Sciatic nerve (tissue), 2 donors: ENCODE results near the gene LRIG3. TPM values are rescaled to one million over a fixed set of nuclear protein-coding genes. Genes with fewer than 3 reads are reported as not detected.
A peak's percentile ranks its signal among the peaks of the same experiment; 100 is the strongest.
"Not testable (repeated sequence)": the region's sequence is repeated elsewhere in the genome, so short reads cannot be mapped to it uniquely, and the experiment has no call there.

Experiments used
- ATAC-seq: fragments of 200-7000 bp; cut with Tn5 transposase; one replicate; pipeline ENCODE4 v1.9.1; 2020; ENCODE audit warnings: mild to moderate bottlenecking, moderate library complexity
- DNase-seq: peaks from one replicate; pipeline ENCODE4 v3.0.0-alpha.2; 2020; ENCODE audit warnings: low spot score
- intact Hi-C: fragments of 100-400 bp; cut with DNase I; formaldehyde crosslinking; loops from one replicate; pipeline ENCODE4 v1.14.2; 2022
- total RNA-seq: library from RNA; stranded (reverse); fragmentation: NEBNext Ultra II Directional; extraction: Animal tissue kit (Norgen Biotek cat#: 25700); gene quantifications from one replicate; pipeline ENCODE4 v1.2.1, GENCODE V29; 2021
- donor health status: DM: no; HTN: no; CAD: no.
- donor health status: DM: no; HTN: no; CAD: no.

Gene LRIG3
- total RNA-seq, 1 donor from 2014 or later: 54.2 TPM

DNA sequence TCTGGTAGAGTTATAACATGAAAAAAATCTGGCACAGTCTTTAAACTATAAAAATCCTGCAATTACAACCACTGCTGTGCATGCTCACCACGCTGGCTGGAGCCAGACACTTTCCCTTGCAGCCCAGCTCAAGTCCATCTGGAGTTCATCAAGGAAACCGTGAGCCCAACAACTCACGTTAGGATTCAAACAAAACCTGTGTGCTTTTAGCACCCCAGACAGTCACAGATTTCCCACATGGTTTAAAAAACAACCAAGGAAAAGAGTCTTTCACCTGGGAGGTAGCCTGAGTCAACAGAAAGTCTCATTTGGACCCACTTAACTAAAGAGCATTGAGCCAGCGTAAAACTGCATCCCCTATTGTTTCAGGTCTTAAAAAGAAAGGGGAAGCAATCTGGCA lies 4.7 kb downstream of the LRIG3 start:
- DNase-seq: no peak
- peak; percentile 60 for ATAC-seq
- intact Hi-C loops: no loop called here

DNA sequence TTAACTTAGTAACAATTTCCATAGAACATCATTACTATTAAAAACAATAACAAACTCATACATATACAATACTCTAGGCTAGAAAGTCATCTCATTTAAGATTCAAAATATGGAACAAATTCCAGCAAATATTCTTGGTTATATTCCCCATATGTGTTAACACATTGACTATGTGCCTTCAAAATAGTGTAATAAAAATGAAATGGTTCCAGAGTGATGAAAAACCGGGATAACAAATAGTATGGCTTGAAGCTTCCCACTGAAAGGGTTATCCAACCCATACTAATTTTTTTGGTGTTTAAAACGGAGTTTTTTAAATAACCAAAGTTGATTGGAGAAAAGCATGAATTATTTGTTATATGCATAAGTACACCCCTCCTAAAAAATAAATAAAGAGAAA lies 5.3 kb downstream of the LRIG3 start:
- intact Hi-C loops: no loop called here
- DNase-seq: no peak

DNA sequence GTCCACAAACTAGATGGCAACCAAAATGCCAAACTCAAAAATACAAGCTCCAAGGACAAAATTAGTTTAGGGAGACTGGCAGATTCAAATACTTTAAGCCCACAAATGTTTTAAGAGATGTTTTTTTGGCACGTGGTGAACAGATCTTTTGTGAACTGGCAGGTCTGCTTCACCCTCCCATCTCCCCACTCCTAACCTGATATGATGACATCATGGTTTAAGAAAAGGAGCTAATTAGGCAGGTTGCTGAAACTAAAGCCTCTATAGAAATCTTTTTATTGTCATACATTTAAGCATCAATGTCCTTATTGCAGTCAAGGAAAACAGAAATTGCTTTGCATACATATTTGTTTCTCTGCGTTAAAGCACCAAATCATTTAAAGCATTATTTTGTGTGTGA lies 5.8 kb downstream of the LRIG3 start:
- ATAC-seq (no peak), DNase-seq (no peak)
- intact Hi-C loops: no loop called here

More for the DNA sequence above, 5.3 kb downstream of the LRIG3 start:
- ATAC-seq: no peak

DNA sequence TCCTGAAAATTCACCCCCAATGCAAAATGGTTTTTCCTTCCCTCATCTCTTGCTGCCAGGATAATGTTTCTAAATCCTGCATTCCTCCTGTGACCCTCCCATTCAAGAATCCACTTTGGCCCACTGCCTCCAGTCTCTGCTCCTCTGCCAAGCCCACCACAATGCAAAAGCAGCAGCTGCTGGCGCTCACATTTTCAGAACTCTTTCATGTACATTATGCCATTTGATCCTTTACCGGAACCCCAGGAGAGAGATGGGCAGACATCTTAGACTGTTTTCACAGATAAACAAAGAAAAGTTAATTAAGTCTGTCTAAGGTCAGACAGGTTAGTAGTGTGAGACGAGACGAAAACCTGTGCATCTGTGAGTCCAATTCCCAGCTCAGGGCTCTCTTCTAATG lies 12.9 kb downstream of the LRIG3 start:
- no peak for ATAC-seq
- DNase-seq: no peak
- intact Hi-C loops: no loop called here

DNA sequence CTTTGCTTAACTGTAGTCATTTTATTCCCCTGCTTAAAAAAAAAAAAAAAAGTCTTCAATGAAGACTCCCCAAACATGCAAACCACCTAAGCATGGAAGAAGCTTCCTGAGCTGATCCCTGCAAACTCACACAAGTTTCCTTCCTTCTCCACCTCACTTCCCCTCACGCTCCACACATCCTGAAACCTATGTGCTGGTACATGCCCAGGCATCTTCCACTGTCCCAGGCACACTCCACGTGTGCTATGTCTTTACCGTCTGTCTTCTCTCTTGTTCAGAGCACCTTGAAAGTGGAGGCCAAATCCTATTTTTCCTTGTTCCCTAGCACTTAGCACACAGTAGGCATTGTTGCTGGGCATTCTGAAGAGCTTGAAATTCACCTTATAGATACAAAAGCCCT lies 13.4 kb downstream of the LRIG3 start:
- intact Hi-C loops: no loop called here
- no peak for ATAC-seq
- DNase-seq: no peak

DNA sequence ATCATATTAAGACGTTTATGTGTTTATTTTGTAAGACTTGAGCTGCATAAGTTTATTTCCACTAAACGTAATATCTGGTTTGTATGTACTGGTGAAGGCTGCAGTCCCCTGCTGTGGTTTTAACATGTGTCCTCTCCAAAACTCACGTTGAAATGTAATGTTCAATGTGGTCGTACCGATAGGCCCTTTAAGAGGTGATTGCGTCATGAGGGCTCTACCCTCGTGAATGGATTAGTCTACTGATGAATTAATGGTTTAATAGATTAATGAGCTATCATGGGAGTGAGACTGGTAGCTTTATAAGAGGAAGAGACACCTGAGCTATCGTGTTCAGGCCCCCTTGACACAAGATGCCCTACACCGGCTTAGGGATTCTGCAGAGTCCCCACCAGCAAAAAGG lies 14.9 kb downstream of the LRIG3 start:
- ATAC-seq (no peak), DNase-seq (no peak)
- intact Hi-C loops: no loop called here

DNA sequence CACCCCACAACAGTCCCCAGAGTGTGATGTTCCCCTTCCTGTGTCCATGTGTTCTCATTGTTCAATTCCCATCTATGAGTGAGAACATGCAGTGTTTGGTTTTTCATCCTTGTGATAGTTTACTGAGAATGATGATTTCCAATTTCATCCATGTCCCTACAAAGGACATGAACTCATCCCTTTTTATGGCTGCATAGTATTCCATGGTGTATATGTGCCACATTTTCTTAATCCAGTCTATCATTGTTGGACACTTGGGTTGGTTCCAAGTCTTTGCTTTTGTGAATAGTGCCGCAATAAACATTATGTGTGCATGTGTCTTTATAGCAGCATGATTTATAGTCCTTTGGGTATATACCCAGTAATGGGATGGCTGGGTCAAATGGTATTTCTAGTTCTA lies 17.6 kb downstream of the LRIG3 start:
- ATAC-seq, intact Hi-C loops, DNase-seq: not testable (repeated sequence)

DNA sequence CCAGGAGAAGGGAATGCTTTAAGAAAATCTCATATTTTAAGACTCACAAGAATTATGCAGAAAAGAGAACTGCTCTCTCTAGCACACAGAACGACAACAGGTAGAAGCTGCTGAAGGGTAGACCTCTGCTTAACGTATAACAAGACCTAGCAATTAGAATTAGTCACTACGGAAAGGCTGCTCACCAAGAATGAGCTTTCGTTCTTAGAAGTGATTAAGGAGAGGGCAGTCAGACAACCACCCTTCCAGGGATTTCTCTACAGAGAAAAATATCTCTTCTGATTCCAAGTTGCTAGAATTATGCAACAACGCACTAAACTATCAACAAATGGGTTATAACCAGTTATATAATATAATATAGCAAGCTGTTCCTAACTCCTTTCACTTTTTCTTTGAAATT lies 18.6 kb downstream of the LRIG3 start:
- intact Hi-C loops: no loop called here
- DNase-seq: no peak
- peak; percentile 69 for ATAC-seq

DNA sequence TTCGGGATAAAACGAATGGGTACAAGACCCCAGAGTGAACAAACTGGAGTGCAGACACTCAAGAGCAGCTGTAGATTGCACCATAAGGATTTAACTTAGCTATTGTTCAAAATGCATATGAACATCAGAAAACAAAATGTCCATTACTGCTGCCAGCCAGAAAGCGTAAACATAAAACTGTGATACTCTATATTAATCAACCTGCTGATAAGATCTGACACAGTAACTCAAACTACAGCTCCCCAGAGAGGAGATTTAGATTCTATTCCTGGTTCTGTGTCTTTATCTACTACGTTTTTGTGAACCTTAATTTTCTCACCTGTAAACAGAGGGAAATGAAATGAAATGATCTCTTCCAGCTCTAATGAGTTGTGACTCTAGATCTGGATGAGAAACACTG lies 22.3 kb downstream of the LRIG3 start:
- DNase-seq (no peak), ATAC-seq (no peak)
- intact Hi-C loops: no loop called here

DNA sequence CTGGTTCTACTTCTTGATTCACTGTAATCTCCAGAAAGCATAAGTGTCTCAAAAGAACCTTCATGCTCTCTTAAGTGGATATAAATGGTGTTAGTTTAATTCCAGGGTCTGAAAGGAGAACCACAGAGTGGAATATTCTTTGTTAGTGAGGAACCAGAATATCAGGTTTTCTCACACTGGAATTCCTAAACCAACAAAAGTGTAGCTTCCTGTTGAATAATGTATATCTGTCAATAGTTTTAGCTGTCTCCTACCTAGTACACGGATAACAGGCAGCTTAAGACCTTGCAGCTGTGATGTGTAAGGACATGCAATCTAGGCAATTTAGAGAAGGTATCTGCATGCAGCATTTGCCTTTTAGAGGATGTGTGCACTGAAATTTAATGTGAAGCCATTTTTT lies 24.0 kb downstream of the LRIG3 start:
- no peak for ATAC-seq
- intact Hi-C loops: no loop called here
- no peak for DNase-seq

DNA sequence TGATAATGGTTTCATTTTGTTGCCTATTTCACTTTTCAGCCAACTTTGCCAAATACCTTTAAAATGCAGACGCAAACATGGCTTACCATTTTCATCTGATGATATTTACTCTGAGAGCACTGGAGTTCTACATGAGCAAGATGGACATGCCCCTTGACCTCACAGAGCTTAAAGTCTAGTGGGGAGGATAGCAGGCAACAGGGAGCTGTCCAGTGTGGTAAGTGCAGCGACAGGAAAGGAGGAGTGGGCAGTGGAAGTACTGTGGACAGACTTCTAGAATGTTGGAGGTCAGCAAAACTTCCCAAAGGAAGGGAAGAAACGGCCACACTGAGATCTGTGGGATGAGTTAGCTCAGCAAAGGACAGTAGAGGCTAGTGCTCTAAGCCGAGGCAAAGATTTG lies 25.3 kb downstream of the LRIG3 start:
- intact Hi-C loops: no loop called here
- ATAC-seq (peak; percentile 78), DNase-seq (no peak)

DNA sequence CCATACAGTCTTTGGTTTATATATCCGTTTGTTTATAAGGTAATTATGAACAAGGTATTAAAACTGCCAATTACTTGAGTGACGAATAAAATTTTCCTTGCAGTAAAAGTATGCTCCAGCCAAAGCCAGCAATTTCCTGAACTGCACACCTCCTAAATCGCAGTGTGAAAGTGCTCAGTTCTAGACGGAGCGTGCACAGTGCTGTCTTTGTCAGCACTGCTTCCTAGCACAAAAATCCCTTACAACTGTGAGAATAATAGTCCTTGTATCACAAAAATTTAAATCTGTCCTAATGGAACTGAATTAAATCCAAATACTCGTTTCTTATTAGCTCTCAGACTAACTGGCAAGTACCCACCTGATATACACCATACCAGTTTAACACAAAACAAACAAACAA lies 26.3 kb downstream of the LRIG3 start:
- DNase-seq (no peak), ATAC-seq (peak; percentile 71)
- intact Hi-C loops: no loop called here

DNA sequence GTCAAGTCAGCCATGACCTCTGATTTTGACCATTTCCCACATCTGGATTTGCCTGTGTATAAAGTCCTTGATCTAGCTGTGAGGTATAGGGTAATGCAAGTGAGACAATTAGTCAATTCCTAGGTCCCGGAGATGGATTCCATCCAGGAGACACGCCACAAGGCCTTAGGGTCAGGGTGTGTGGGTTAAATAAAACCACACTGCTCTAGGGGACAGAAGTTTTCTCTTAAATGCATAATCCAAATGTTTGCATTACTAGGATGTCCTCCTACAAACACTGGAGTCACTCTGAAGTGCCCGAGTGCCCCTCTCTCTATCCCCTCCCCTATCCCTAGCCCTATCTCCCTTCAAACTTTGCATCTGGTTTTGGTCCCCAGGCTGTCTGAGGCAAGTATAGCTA lies 26.8 kb downstream of the LRIG3 start:
- ATAC-seq (peak; percentile 44), DNase-seq (no peak)
- intact Hi-C loops: no loop called here

DNA sequence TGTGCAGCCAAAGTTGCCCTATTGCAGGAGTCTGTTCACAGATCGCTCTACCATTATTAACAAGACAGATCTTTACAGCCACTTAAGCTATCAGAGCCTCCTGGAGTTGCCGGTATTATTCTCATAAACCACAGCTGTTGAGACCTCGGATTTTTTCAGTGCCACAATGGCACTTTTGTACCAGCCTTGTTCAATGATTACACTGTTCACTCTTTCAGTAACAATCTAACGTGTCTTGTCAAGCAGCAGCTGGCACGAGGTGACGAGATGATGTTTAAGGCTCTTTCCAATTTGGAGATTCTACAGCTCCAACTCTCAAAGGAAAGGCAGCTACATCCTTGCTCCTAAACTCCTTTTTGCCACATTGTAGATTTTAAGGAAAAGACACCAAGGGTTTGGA lies 30.7 kb downstream of the LRIG3 start:
- intact Hi-C loops: no loop called here
- ATAC-seq: no peak
- DNase-seq: no peak

DNA sequence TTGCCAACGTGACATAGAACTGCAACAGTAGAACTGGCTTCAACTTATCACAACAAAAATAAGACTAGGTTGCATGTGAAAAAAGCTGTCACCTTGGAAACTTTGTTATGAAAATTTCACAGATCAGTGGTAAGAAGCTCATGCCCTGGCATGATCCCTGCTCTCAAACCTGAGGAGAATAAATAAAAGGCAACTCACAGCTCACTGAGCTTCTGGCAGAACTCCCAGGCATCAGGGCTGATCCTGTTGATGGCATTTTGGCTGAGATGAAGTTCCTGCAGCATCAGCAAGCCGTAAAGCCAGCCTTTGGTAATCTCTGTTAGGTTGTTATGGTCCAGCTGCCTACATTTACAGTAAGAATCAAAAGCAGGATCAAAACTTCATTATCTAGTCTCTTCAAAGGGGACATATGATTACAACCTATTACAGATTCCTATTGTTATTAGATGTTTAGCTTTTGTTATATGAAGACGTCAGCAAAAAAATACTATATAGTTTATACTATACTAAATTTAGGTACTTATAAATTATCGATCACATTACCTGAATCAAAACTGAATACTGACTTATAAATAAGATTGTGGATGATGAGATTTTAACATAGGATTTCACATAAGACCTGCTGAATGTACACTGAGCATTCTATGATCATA lies 32.0 kb downstream of the LRIG3 start:
- ATAC-seq (peak; percentile 61), DNase-seq (no peak)
- intact Hi-C loops: no loop called here

DNA sequence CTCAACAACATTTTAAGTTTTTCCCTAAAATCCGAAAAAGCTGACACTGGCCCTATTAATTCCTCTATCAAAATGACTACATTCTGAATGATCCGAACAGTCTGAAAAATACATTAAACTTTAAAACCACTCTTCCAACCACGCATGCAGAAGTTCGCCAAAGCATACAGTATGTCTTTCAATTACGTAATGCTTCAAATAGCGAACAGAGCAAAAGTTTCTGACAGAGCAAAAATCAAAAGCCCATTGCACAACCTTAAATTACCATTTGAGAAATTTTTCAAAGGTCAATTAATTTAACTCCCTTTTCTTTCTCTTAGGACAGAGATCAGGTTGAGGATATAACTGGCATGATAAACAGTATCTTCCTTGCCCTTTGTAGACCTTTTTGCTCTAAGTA lies 33.2 kb downstream of the LRIG3 start:
- intact Hi-C loops: no loop called here
- no peak for DNase-seq
- no peak for ATAC-seq

DNA sequence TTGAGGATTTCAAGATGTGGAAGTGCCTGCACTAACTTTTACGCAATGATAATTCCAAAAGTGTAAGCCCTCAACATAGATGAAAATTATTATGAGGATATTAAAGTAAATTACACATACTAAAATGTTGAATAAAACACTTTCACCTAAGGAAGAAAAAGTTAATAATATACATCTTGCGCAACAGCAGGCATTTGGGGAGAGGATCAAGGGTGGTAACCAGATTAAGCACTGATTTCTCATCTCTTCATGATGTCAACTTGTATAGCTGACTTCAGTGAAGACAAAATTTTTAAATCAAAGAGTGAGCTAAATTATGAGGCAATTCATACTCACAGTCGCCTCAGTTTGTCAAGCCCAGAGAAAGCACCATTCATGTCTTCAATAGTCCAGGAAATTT lies 33.8 kb downstream of the LRIG3 start:
- DNase-seq (no peak), ATAC-seq (no peak)
- intact Hi-C loops: no loop called here

DNA sequence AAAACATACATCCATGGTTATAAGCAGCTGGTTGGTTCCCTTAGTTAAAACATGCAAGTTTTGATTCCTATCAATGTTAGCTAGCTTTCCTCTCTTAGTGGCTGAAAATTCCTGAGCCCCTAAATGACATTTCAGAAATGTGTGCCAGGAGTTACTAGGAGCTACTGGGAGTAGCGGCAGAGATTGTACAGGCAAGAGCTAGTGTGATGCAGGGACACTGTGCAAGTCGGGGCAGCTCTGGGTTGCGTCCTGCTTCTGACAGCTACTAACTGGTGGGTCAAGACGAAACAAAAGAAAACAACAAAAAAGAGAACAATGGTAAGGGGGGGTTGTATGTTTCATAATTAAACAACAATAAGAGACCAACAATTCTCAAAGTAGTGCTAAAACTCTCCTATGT lies 35.4 kb downstream of the LRIG3 start:
- intact Hi-C loops: no loop called here
- DNase-seq: no peak
- no peak for ATAC-seq

DNA sequence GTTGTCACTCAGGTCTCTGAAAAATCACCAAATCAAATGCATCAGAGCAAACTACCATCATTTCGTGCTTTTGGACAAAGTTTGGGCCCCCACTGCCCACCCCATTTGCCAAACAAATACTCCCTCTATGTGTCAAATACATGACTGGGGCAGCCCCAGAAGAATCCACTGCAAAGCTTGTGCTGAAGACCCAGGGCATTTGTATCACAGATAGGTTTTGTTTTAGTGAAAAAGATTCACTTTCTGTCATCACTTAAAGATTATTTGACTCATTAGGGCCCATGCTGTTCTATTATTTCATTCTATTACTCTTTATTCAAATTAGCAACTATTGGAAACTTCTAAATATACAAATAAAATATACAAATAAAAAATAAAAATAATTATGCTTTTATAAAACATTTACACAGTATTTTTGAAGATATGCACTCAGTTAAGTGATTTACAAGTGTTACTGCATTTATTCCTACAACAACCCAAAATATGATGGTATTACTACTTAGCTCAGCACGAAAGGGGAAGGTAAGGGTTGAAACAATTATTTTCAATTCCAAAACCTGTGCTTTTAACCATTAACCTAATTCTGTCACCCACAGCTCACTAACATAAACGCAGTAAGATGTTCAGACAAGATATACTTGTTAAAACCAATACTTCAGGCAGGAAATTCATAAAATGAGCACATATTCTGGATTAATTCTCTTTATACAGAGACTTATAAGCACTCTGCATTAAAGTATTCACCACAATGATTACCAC lies 36.5 kb downstream of the LRIG3 start:
- ATAC-seq (no peak), DNase-seq (no peak)
- intact Hi-C loops: no loop called here

DNA sequence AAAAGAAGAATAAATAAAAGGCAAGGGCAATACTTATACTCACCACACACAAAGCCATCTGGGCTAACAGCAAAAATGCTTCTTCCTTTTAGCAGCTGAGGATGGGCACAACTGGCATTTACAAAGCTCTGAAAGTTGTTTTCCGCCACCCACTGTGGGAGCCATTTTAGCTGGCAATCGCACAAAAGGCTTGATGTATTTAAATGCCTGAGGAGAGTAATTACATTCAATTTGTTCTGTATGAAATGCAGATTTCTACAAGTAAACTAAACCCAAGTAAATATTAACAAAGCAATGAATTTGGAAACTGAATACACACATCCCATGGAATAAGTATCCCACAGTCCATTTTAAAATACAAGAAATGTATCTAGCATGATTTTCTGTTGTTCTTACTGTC lies 37.5 kb downstream of the LRIG3 start:
- intact Hi-C loops: no loop called here
- ATAC-seq (no peak), DNase-seq (no peak)

DNA sequence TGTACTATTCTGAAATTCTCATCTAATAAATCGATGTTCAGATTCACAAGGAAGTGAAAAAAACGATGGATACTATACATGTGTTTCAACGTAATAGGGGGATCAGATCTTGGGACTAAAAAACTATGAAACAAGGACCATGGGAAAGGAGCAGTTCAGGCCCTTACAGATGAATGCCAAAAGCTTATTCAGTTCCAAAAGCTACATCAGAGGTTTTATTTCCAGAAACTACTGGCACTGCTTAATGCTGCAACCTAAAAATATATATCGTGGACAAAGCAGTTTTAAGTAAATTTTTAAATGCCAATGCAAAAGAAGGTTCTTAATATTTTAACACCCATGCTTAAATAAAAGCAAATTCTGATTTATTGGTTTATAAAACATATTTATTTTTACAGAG lies 38.5 kb downstream of the LRIG3 start:
- no peak for ATAC-seq
- intact Hi-C loops: no loop called here
- DNase-seq: no peak
